Nucleus accumbens (tissue), 56 donors: ENCODE measurements around the gene PKHD1.

Experiments used
- DNase-seq, 56 donors: peaks; one replicate each; lab custom pipeline; 2025; lab: John Stamatoyannopoulos, UW

Gene PKHD1

GRCh38 chr6:51737580-51738360, 349.6 kb downstream of the PKHD1 start:
- no peak for DNase-seq

GRCh38 chr6:51725155-51725554, 362.3 kb downstream of the PKHD1 start:
- no peak for DNase-seq

GRCh38 chr6:51720327-51720726, 367.1 kb downstream of the PKHD1 start:
- DNase-seq, result no peak

- no peak for DNase-seq
Measured at GRCh38 chr6:51719297-51719696, 368.1 kb downstream of the PKHD1 start.

- no peak for DNase-seq
Measured at GRCh38 chr6:51718533-51718932, 368.9 kb downstream of the PKHD1 start.

GRCh38 chr6:51717477-51717876, 369.9 kb downstream of the PKHD1 start:
- DNase-seq, result no peak

- DNase-seq, result no peak
Measured at GRCh38 chr6:51711876-51712275, 375.5 kb downstream of the PKHD1 start.

- DNase-seq, result no peak
Measured at GRCh38 chr6:51706086-51706485, 381.3 kb downstream of the PKHD1 start.

- no peak for DNase-seq
Measured at GRCh38 chr6:51704932-51705540, 382.4 kb downstream of the PKHD1 start.

GRCh38 chr6:51702851-51703250, 384.6 kb downstream of the PKHD1 start:
- DNase-seq, result no peak

- no peak for DNase-seq
Measured at GRCh38 chr6:51684603-51685002, 402.8 kb downstream of the PKHD1 start.

- no peak for DNase-seq
Measured at GRCh38 chr6:51684038-51684437, 403.4 kb downstream of the PKHD1 start.

- DNase-seq, result no peak
Measured at GRCh38 chr6:51678905-51679620, 408.4 kb downstream of the PKHD1 start.

GRCh38 chr6:51678274-51678673, 409.1 kb downstream of the PKHD1 start:
- DNase-seq, result no peak

GRCh38 chr6:51675922-51676275, 411.5 kb downstream of the PKHD1 start:
- DNase-seq, result no peak

GRCh38 chr6:51675020-51675921, 412.1 kb downstream of the PKHD1 start:
- no peak for DNase-seq

GRCh38 chr6:51663525-51663924, 423.9 kb downstream of the PKHD1 start:
- DNase-seq, result no peak

GRCh38 chr6:51660767-51661166, 426.6 kb downstream of the PKHD1 start:
- DNase-seq, result no peak

GRCh38 chr6:51657491-51657890, 429.9 kb downstream of the PKHD1 start:
- no peak for DNase-seq

GRCh38 chr6:51655517-51655916, 431.9 kb downstream of the PKHD1 start:
- no peak for DNase-seq

GRCh38 chr6:51654647-51655046, 432.8 kb downstream of the PKHD1 start:
- DNase-seq, result no peak
